ENCODE data around the gene SPTB. TPM values are rescaled to one million over a fixed set of nuclear protein-coding genes. Genes with fewer than 3 reads are reported as not detected.

SPTB gene
- total and polyA plus RNA-seq, 10 of the 15 experiments (the other 5 are each of a cell fraction or from before 2014, with no cell fraction given), result under 0.01 to 0.04 (median 0.02) TPM; not detected in 4

DNA sequence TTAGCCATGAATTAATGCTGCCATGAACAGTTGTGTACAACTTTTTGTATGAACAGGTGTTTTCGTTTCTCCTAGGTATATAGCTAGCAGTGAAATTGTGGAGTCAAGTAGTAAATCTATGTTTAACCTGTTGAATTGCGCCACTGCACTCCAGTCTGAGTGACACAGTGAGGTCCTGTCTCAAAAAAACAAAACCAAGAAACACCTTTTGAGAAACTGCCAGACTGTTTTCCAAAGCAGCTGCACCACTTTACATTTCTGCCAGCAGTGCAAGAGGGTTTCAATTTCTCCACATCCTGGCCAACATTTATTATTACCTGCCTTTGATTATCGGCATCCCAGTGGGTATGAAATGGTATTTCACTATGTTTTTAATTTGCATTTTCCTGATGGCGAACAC lies 178.8 kb downstream of the SPTB start:
- Histone ChIP-seq H3K9me3 (replicated peaks; ENCODE audit: control insufficient read depth, insufficient read depth, low read length) (no peaks in the 10 kb centered on the region), H3K79me2 (ENCODE audit: control insufficient read depth, insufficient read depth, low read length) (no peaks in the 10 kb centered on the region), H3K9ac (ENCODE audit: control insufficient read depth, insufficient read depth, low read length) (no peak overlapping the region), H3K4me1 (ENCODE audit: control insufficient read depth, insufficient read depth, low read length) (no peaks in the 10 kb centered on the region), H4K20me1 (ENCODE audit: control insufficient read depth, insufficient read depth) (no peaks in the 10 kb centered on the region), H3K4me2 (ENCODE audit: control insufficient read depth, insufficient read depth) (no peak overlapping the region), H2AFZ (ENCODE audit: control insufficient read depth, low read depth, low read length) (no peak overlapping the region), H3K4me3 (no peak overlapping the region), H3K27me3 (replicated peaks in 1 of 2; ENCODE audit: control insufficient read depth in 2 of 2, insufficient read depth in 2 of 2, low read length in 1 of 2) (peaks cover 8 to 20% of the 10 kb centered on the region in 2 experiments; a peak in 3 of 4 replicates), H3K36me3 (ENCODE audit: control insufficient read depth in 2 of 2, insufficient read depth in 2 of 2, low read length in 1 of 2) (no peaks in the 10 kb centered on the region), H3K27ac (ENCODE audit: control insufficient read depth, insufficient read depth) (no peak overlapping the region)
- no TSS peak for BruUV-seq (replicated peaks)
- ATAC-seq (no peak), DNase-seq (ENCODE audit: low read depth, low spot score) (no peak), FAIRE-seq (no peak)
- in situ Hi-C loops (cut with MboI), result no loop called here
- intact Hi-C loops (cut with micrococcal nuclease; ENCODE audit: unreplicated experiment), result no loop called here
- ChIA-PET POLR2A (interaction anchor here (0.6 kb wide), 1 partner anchor 273 kb away, joined by 3 read pairs; no protein-coding TSS in a partner anchor), CTCF (interaction anchor here (1.5 kb wide), 1 partner anchor 9 kb away, joined by 4 read pairs; no protein-coding TSS in a partner anchor), SMC1A (ENCODE audit: uncharacterized antibody, unreplicated experiment) (no interaction called here), RAD21 (ENCODE audit: unreplicated experiment) (interaction anchor here (2.0 kb wide), 1 partner anchor 25 kb away, joined by 6 read pairs; no protein-coding TSS in a partner anchor)
- 48% methylated on average over 4 of the region's 4 CpGs for WGBS (ENCODE audit: insufficient coverage, insufficient replicate concordance, low lambda C conversion rate, missing lambda C conversion rate)
- TF ChIP-seq E2F8 (IDR thresholded peaks at IDR 0.05; ENCODE audit: low read depth, partially characterized antibody), result no peak
- no peak for TF ChIP-seq MYC (IDR thresholded peaks at IDR 0.05; ENCODE audit: insufficient read depth, insufficient read length, insufficient replicate concordance, low read length, severe bottlenecking)
- no peak for TF ChIP-seq ZBTB4 (CRISPR knock-in tag; IDR thresholded peaks at IDR 0.05)
- no peak for TF ChIP-seq HDGF (IDR thresholded peaks at IDR 0.05)
- no peak for TF ChIP-seq SREBF2 (IDR thresholded peaks at IDR 0.05; ENCODE audit: low read length)
- TF ChIP-seq SMARCA5 (IDR thresholded peaks at IDR 0.05), result no peak
- no peak for TF ChIP-seq KLF5 (IDR thresholded peaks at IDR 0.05; ENCODE audit: partially characterized antibody)
- no peak for TF ChIP-seq POLR2AphosphoS5 (IDR thresholded peaks at IDR 0.05; ENCODE audit: low read length)
- TF ChIP-seq JUND (IDR thresholded peaks at IDR 0.05; ENCODE audit: low read depth, low read length), result no peak
- no peak for TF ChIP-seq POLR2A (IDR thresholded peaks at IDR 0.05; ENCODE audit: low read depth, low read length)
- no peak for TF ChIP-seq CHD4 (IDR thresholded peaks at IDR 0.05)
- no peak for TF ChIP-seq SPI1 (IDR thresholded peaks at IDR 0.05; ENCODE audit: borderline replicate concordance, insufficient read depth, low read depth, low read length)
- TF ChIP-seq SKIL (IDR thresholded peaks at IDR 0.05; ENCODE audit: low read depth, poor library complexity, severe bottlenecking), result no peak
- no peak for TF ChIP-seq RB1 (IDR thresholded peaks at IDR 0.05; ENCODE audit: borderline replicate concordance)
- TF ChIP-seq NR2C1 (IDR thresholded peaks at IDR 0.05), result no peak
- no peak for TF ChIP-seq CBX3 (IDR thresholded peaks at IDR 0.05; ENCODE audit: borderline replicate concordance, low read depth)
- TF ChIP-seq NFIC (IDR thresholded peaks at IDR 0.05; ENCODE audit: low read depth, low read length), result no peak
- TF ChIP-seq LARP7 (IDR thresholded peaks at IDR 0.05), result no peak
- TF ChIP-seq ZZZ3 (IDR thresholded peaks at IDR 0.05; ENCODE audit: control insufficient read depth, insufficient read length, low read depth), result no peak
